B cell (primary cell): Measurements from ENCODE around the gene HP1BP3. TPM values are rescaled to one million over a fixed set of nuclear protein-coding genes. Genes with fewer than 3 reads are reported as not detected.

ENCODE experiments used
- ATAC-seq: fragments of 200-7000 bp; cut with Tn5 transposase; one replicate; pipeline ENCODE4 v1.10.0; 2021; ENCODE audit warnings: low read depth, mild to moderate bottlenecking, moderate number of reproducible peaks, moderate library complexity
- CTCF ChIA-PET: fragments of 350-600 bp; sonication (Branson Sonifier 250); formaldehyde crosslinking; loops from one replicate; lab custom pipeline; 2021; ENCODE audit warnings: antibody characterized with exemption, inconsistent platforms; lab: Charles Lee
- POLR2A ChIA-PET: fragments of 350-600 bp; sonication (Branson Sonifier 250); formaldehyde crosslinking; loops from one replicate; lab custom pipeline; 2021; ENCODE audit warnings: antibody characterized with exemption; lab: Charles Lee
- DNase-seq: peaks from one replicate; pipeline ENCODE4 v3.0.0; 2013
- H2AFZ ChIP-seq: 2 replicates; pipeline ENCODE4 v1.6.1; 2012; ENCODE audit warnings: mild to moderate bottlenecking, low read depth, low read length; ENCODE audit not compliant: insufficient read depth, poor library complexity, severe bottlenecking
- H3K27ac ChIP-seq, 2 donors: 1 replicate in 1 of 2; 2 replicates in 1 of 2; pipeline ENCODE4 v1.5.1; 2012 to 2013; ENCODE audit warnings: low read length in 2 of 2, mild to moderate bottlenecking in 2 of 2, moderate library complexity in 1 of 2
- H3K27me3 ChIP-seq, 4 experiments: fragments of 200-600 bp in 1 of 4; sonication (generic) in 1 of 4; replicated peaks in 1 of 4; 1 replicate in 2 of 4; 2 replicates in 2 of 4; pipeline versions ENCODE4 v1.6.1 to v1.7.0; 2013 to 2016; ENCODE audit warnings: low read length in 3 of 4, mild to moderate bottlenecking in 2 of 4, mixed read lengths in 1 of 4, moderate library complexity in 1 of 4; ENCODE audit not compliant: insufficient read depth in 4 of 4, control insufficient read depth in 3 of 4; ENCODE audit errors: control extremely low read depth in 1 of 4
- H3K36me3 ChIP-seq, 2 experiments: replicated peaks in 1 of 2; 1 replicate in 1 of 2; 2 replicates in 1 of 2; pipeline versions ENCODE4 v1.6.1 to v1.7.1; 2013; ENCODE audit warnings: low read length in 1 of 2; ENCODE audit not compliant: insufficient read depth in 2 of 2, control insufficient read depth in 1 of 2; ENCODE audit errors: control extremely low read depth in 1 of 2, extremely low read depth in 1 of 2
- H3K4me1 ChIP-seq, 2 donors: fragments of 200-600 bp in 1 of 2; sonication (generic) in 1 of 2; 1 replicate in 1 of 2; 2 replicates in 1 of 2; pipeline versions ENCODE4 v1.5.1 to v1.6.1; 2013 to 2017; ENCODE audit warnings: low read length in 2 of 2; ENCODE audit not compliant: control insufficient read depth in 2 of 2, insufficient read depth in 2 of 2
- H3K4me2 ChIP-seq: replicated peaks from 2 replicates; pipeline ENCODE3; 2012; ENCODE audit warnings: mild to moderate bottlenecking, low read depth, low read length; ENCODE audit not compliant: poor library complexity, severe bottlenecking
- H3K4me3 ChIP-seq, 5 experiments: fragments of 200-600 bp in 1 of 5; sonication (generic) in 1 of 5; 1 replicate in 3 of 5; 2 replicates in 2 of 5; pipeline versions ENCODE4 v1.5.1 to v1.7.0; 2011 to 2016; ENCODE audit warnings: low read length in 4 of 5, mild to moderate bottlenecking in 4 of 5, low read depth in 2 of 5, control low read depth in 1 of 5, moderate library complexity in 1 of 5; ENCODE audit not compliant: insufficient read depth in 1 of 5; ENCODE audit errors: control extremely low read depth in 1 of 5, extremely low read depth in 1 of 5
- H3K79me2 ChIP-seq: fragments of 200-600 bp; sonication (generic); one replicate; pipeline ENCODE4 v1.6.0; 2016; ENCODE audit warnings: low read length; ENCODE audit not compliant: control insufficient read depth, insufficient read depth
- H3K9ac ChIP-seq: fragments of 200-600 bp; sonication (generic); 2 replicates; pipeline ENCODE4 v1.6.1; 2017; ENCODE audit warnings: mild to moderate bottlenecking, low read length, moderate library complexity
- H3K9me3 ChIP-seq, 3 donors: one replicate each; pipeline versions ENCODE4 v1.6.1 to v1.7.1; 2013; ENCODE audit warnings: low read length in 2 of 3; ENCODE audit not compliant: control insufficient read depth in 2 of 3, insufficient read depth in 1 of 3; ENCODE audit errors: control extremely low read depth in 1 of 3
- H4K20me1 ChIP-seq: 2 replicates; pipeline ENCODE4 v1.6.0; 2012; ENCODE audit warnings: mild to moderate bottlenecking, low read length; ENCODE audit not compliant: insufficient read depth, control insufficient read depth, poor library complexity, severe bottlenecking
- H3K27ac Mint-ChIP-seq: one replicate; pipeline ENCODE4 v1.8.0; 2021; ENCODE audit warnings: mixed read lengths
- H3K27me3 Mint-ChIP-seq: one replicate; pipeline ENCODE4 v1.8.0; 2021; ENCODE audit warnings: mixed read lengths
- H3K4me1 Mint-ChIP-seq: one replicate; pipeline ENCODE4 v1.8.0; 2021; ENCODE audit warnings: mixed read lengths
- H3K4me3 Mint-ChIP-seq: one replicate; pipeline ENCODE4 v1.8.0; 2021; ENCODE audit warnings: mixed read lengths
- H3K9me3 Mint-ChIP-seq: one replicate; pipeline ENCODE4 v1.8.0; 2022; ENCODE audit warnings: mixed read lengths; ENCODE audit not compliant: insufficient read depth
- EZH2 ChIP-seq: IDR thresholded peaks from 2 replicates; pipeline ENCODE4 v1.6.1; 2012; ENCODE audit warnings: borderline replicate concordance, low read depth, mild to moderate bottlenecking, moderate library complexity, low read length; ENCODE audit not compliant: insufficient read depth, poor library complexity, severe bottlenecking
- WGBS: methylation state at CpG from one replicate; pipeline ENCODE4 v1.1.5; 2013; ENCODE audit warnings: missing lambda C conversion rate; ENCODE audit not compliant: insufficient coverage; 5-methylcytosine and 5-hydroxymethylcytosine counted together
- intact Hi-C: fragments of 100-400 bp; cut with micrococcal nuclease; formaldehyde crosslinking; loops from one replicate; pipeline ENCODE4 v1.10.0; 2022
- polyA plus RNA-seq: library from polyadenylated mRNA; depleted of rRNA; stranded (reverse); fragments of >200 nt; gene quantifications from 2 replicates; pipeline ENCODE4 v1.2.3, GENCODE V29; 2012
- total RNA-seq, 2 donors: library from RNA; stranded (reverse); fragments of 120-200 nt in 1 of 2; gene quantifications; 1 replicate in 1 of 2; 2 replicates in 1 of 2; pipeline versions ENCODE4 v1.2.3 to v1.2.4, GENCODE V29; 2013 to 2022
- TF ChIP-seq, protein P1 (sequence below): fragments of 200-600 bp; IDR thresholded peaks from one replicate; pipeline ENCODE4 v1.8.0; 2022; ENCODE audit warnings: antibody characterized with exemption, mild to moderate bottlenecking

The HP1BP3 gene
- total and polyA plus RNA-seq, 2 donors (not counting 1 experiment from before 2014, with no cell fraction given) = 147 to 303 TPM

DNA sequence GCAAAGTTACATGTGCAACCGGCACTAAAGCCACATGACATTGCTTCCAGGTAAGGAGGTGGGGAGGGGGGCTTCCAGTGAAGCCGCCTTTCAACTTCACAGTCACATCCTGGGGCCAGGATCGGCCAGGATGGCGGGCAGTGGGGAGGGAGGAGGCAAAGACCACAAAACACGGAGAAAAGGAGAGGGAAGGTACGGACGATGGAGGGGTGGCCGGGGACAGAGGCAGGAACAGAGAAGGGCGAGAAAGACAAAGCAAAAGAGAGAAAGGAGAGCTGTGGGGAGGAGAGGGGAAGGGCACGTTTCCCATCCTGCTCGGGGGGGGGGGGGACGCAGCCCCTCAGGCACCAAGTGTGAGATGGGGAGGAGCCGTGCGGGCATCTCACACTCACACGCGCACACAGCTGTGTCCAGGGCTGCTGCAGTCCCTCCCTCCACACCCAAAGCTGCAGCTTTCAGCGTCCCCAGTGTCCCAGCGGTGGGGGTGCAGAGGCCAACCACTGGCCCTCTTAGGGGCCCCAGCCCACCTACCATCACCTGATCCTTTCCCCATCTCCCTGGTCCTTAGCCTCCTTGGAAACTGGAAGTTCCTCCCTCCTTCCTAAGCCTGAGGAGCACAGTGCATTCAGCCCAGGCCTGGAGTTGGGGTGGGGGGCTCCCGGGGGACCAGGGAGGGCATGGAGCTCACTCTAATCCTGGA, 57.0 kb downstream of the HP1BP3 start:
- no peaks in the 10 kb centered on the region for H3K79me2 ChIP-seq
- WGBS = 22% methylated on average over 17 of the region's 19 CpGs
- peak; percentile 22 for DNase-seq

More for the DNA sequence above, 57.0 kb downstream of the HP1BP3 start:
- peaks cover 0 to 35% (median 13%) of the 10 kb centered on the region in 4 experiments for H3K27me3 ChIP-seq
- H3K4me1 ChIP-seq = peaks cover 27 to 30% of the 10 kb centered on the region in 2 donors
- H3K4me1 Mint-ChIP-seq = peaks cover 19% of the 10 kb centered on the region
- ChIA-PET CTCF (interaction anchor here (1.3 kb wide), 1 partner anchor 33 kb away, joined by 6 read pairs; no protein-coding TSS in a partner anchor), POLR2A (interaction anchor here (0.6 to 1.6 kb wide), 2 partner anchors 37 to 56 kb away, joined by 3 to 9 read pairs; partner anchors contain the start of gene HP1BP3)
- H3K36me3 ChIP-seq = no peaks in the 10 kb centered on the region
- H3K4me3 ChIP-seq = no peak overlapping the region
- peak overlapping the region; percentile 46 for H2AFZ ChIP-seq
- H3K4me3 Mint-ChIP-seq = peak overlapping the region; percentile 90
- H3K9ac ChIP-seq = no peak overlapping the region
- no peak for TF ChIP-seq EZH2
- TF ChIP-seq, protein P1, sequence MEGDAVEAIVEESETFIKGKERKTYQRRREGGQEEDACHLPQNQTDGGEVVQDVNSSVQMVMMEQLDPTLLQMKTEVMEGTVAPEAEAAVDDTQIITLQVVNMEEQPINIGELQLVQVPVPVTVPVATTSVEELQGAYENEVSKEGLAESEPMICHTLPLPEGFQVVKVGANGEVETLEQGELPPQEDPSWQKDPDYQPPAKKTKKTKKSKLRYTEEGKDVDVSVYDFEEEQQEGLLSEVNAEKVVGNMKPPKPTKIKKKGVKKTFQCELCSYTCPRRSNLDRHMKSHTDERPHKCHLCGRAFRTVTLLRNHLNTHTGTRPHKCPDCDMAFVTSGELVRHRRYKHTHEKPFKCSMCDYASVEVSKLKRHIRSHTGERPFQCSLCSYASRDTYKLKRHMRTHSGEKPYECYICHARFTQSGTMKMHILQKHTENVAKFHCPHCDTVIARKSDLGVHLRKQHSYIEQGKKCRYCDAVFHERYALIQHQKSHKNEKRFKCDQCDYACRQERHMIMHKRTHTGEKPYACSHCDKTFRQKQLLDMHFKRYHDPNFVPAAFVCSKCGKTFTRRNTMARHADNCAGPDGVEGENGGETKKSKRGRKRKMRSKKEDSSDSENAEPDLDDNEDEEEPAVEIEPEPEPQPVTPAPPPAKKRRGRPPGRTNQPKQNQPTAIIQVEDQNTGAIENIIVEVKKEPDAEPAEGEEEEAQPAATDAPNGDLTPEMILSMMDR = no peak
- intact Hi-C loops = no loop called here
- no peak for ATAC-seq
- no peak overlapping the region for H3K27ac Mint-ChIP-seq
- H3K9me3 Mint-ChIP-seq = no peaks in the 10 kb centered on the region
- H3K9me3 ChIP-seq = peaks cover 0 to 4% (median 0%) of the 10 kb centered on the region in 3 donors
- no peaks in the 10 kb centered on the region for H4K20me1 ChIP-seq
- peak overlapping the region; percentile 16 for H3K4me2 ChIP-seq
- H3K27me3 Mint-ChIP-seq = peaks cover 13% of the 10 kb centered on the region
- no peak overlapping the region for H3K27ac ChIP-seq
